Right lobe of liver (tissue), 4 donors: ENCODE measurements around the gene CSN1S1.

Experiments
- CTCF ChIP-seq, 4 donors: fragments of 200-600 bp in 3 of 4; fragments of 450-650 bp in 1 of 4; IDR thresholded peaks; one replicate each; pipeline versions ENCODE4 v1.5.1 to v1.8.0; 2016 to 2022; ENCODE audit warnings: antibody characterized with exemption in 4 of 4, mild to moderate bottlenecking in 2 of 4
- POLR2A ChIP-seq: fragments of 450-650 bp; IDR thresholded peaks from one replicate; pipeline ENCODE4 v1.6.1; 2017; ENCODE audit warnings: antibody characterized with exemption, mild to moderate bottlenecking
- donor health status: DM: no; HTN: no; CAD: no.
- donor health status: DM: no; HTN: no; CAD: no.
- donor health status: DM: no; HTN: yes; CAD: no.

DNA sequence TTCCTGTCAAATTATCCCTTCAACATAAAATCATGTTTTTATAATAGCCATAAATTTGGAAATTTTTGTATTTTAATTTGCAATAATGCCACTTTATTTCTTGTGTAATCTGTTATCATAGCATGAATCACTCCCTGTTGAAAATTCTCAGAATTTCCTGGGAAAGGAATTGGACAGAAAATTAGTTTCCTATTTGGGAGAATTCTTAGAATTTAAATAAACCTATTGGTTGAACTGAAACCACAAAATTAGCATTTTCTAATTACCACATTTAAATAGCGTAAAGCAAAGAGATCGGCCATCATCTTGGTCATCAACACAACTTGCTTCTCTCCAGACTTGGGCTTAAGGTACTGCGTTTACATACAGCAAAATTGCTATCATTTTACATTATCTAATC is at the start of gene CSN1S1:
- TF ChIP-seq CTCF (IDR thresholded peaks at IDR 0.05), result no peak
- TF ChIP-seq POLR2A, result no peak
